H9 (cell line): Measurements from ENCODE around the gene FMO3. TPM values are rescaled to one million over a fixed set of nuclear protein-coding genes. Genes with fewer than 3 reads are reported as not detected.

Experiments used
- DNase-seq: peaks from one replicate; pipeline ENCODE4 v3.0.0-alpha.2; 2017
- H2AFZ ChIP-seq: one replicate; pipeline ENCODE4 v1.6.1; 2013; ENCODE audit warnings: mild to moderate bottlenecking, low read length, control low read depth, moderate library complexity
- H2AK5ac ChIP-seq: 2 replicates; pipeline ENCODE4 v1.6.1; 2013; ENCODE audit warnings: low read length, control low read depth, mixed read lengths; ENCODE audit not compliant: insufficient read length
- H2BK120ac ChIP-seq: one replicate; pipeline ENCODE4 v1.6.1; 2013; ENCODE audit warnings: low read depth, mild to moderate bottlenecking, low read length, control low read depth, inconsistent platforms; ENCODE audit not compliant: poor library complexity, severe bottlenecking
- H2BK12ac ChIP-seq: 2 replicates; pipeline ENCODE4 v1.6.1; 2013; ENCODE audit warnings: low read length, control low read depth, mixed read lengths, low read depth; ENCODE audit not compliant: insufficient read length
- H2BK15ac ChIP-seq: 2 replicates; pipeline ENCODE4 v1.6.1; 2013; ENCODE audit warnings: low read depth, low read length, control low read depth
- H2BK20ac ChIP-seq: one replicate; pipeline ENCODE4 v1.6.1; 2013; ENCODE audit warnings: low read depth, mild to moderate bottlenecking, low read length, control low read depth, inconsistent platforms; ENCODE audit not compliant: poor library complexity, severe bottlenecking
- H2BK5ac ChIP-seq: 2 replicates; pipeline ENCODE4 v1.6.1; 2013; ENCODE audit warnings: low read length, control low read depth, mixed read lengths; ENCODE audit not compliant: insufficient read length
- H3K14ac ChIP-seq: 2 replicates; pipeline ENCODE4 v1.6.1; 2013; ENCODE audit warnings: low read length, control low read depth; ENCODE audit not compliant: insufficient read depth
- H3K18ac ChIP-seq: 2 replicates; pipeline ENCODE4 v1.6.1; 2013; ENCODE audit warnings: low read depth, mild to moderate bottlenecking, mixed read lengths, low read length, control low read depth; ENCODE audit not compliant: insufficient read length
- H3K23ac ChIP-seq: 2 replicates; pipeline ENCODE4 v1.6.1; 2013; ENCODE audit warnings: low read length, control low read depth, mixed read lengths, low read depth; ENCODE audit not compliant: insufficient read length
- H3K23me2 ChIP-seq: 2 replicates; pipeline ENCODE4 v1.6.1; 2013; ENCODE audit warnings: low read depth, mild to moderate bottlenecking, mixed read lengths, low read length, control low read depth; ENCODE audit not compliant: insufficient read length, poor library complexity, severe bottlenecking
- H3K27ac ChIP-seq: 2 replicates; pipeline ENCODE4 v1.5.1; 2013; ENCODE audit warnings: low read length, control low read depth, mixed read lengths, low read depth; ENCODE audit not compliant: insufficient read length
- H3K27me3 ChIP-seq: 2 replicates; pipeline ENCODE4 v1.6.1; 2013; ENCODE audit warnings: low read length, control low read depth, inconsistent platforms; ENCODE audit not compliant: insufficient read depth
- H3K4ac ChIP-seq: 2 replicates; pipeline ENCODE4 v1.6.1; 2013; ENCODE audit warnings: low read depth, mild to moderate bottlenecking, control low read depth, inconsistent platforms, low read length, moderate library complexity
- H3K4me1 ChIP-seq: 2 replicates; pipeline ENCODE4 v1.6.1; 2013; ENCODE audit warnings: low read length, control low read depth, inconsistent platforms; ENCODE audit not compliant: insufficient read depth
- H3K4me2 ChIP-seq: 2 replicates; pipeline ENCODE4 v1.6.1; 2013; ENCODE audit warnings: low read length, control low read depth, mixed read lengths; ENCODE audit not compliant: insufficient read length, insufficient read depth
- H3K56ac ChIP-seq: 2 replicates; pipeline ENCODE4 v1.6.1; 2013; ENCODE audit warnings: low read depth, mild to moderate bottlenecking, mixed read lengths, low read length, control low read depth; ENCODE audit not compliant: insufficient read length
- H3K79me1 ChIP-seq: 2 replicates; pipeline ENCODE4 v1.6.1; 2013; ENCODE audit warnings: low read depth, mild to moderate bottlenecking, moderate library complexity, low read length, control low read depth, inconsistent platforms; ENCODE audit not compliant: insufficient read depth, poor library complexity, severe bottlenecking
- H3K79me2 ChIP-seq: 2 replicates; pipeline ENCODE4 v1.6.1; 2013; ENCODE audit warnings: low read length, control low read depth, inconsistent platforms; ENCODE audit not compliant: insufficient read depth
- H3K9ac ChIP-seq: 2 replicates; pipeline ENCODE4 v1.6.1; 2013; ENCODE audit warnings: low read length, control low read depth, mixed read lengths; ENCODE audit not compliant: insufficient read length; ENCODE audit errors: extremely low read depth
- H3K9me3 ChIP-seq: one replicate; pipeline ENCODE4 v1.6.1; 2013; ENCODE audit warnings: low read depth, low read length, inconsistent platforms; ENCODE audit not compliant: control insufficient read depth
- H3T11ph ChIP-seq: one replicate; pipeline ENCODE4 v1.6.1; 2013; ENCODE audit warnings: mild to moderate bottlenecking, low read length, control low read depth, inconsistent platforms
- H4K20me1 ChIP-seq: one replicate; pipeline ENCODE4 v1.6.1; 2013; ENCODE audit not compliant: control insufficient read depth, insufficient read length, insufficient read depth
- H4K5ac ChIP-seq: 2 replicates; pipeline ENCODE4 v1.6.1; 2013; ENCODE audit warnings: low read depth, mild to moderate bottlenecking, mixed read lengths, low read length, control low read depth; ENCODE audit not compliant: insufficient read length
- H4K8ac ChIP-seq: replicated peaks from 2 replicates; pipeline ENCODE4 v1.6.1; 2013; ENCODE audit warnings: low read length, control low read depth, mixed read lengths, low read depth; ENCODE audit not compliant: insufficient read length
- H4K91ac ChIP-seq: 2 replicates; pipeline ENCODE4 v1.6.1; 2013; ENCODE audit warnings: low read depth, mild to moderate bottlenecking, moderate library complexity, mixed read lengths, low read length, control low read depth; ENCODE audit not compliant: insufficient read length
- H3K27ac Mint-ChIP-seq, 3 experiments: 2 replicates in 2 of 3; 3 replicates in 1 of 3; pipeline ENCODE4 v1.8.0; 2020 to 2021; ENCODE audit warnings: mixed read lengths in 3 of 3, mild to moderate bottlenecking in 1 of 3, moderate library complexity in 1 of 3
- H3K27me3 Mint-ChIP-seq: 2 replicates; pipeline ENCODE4 v1.8.0; 2021; ENCODE audit warnings: low read depth, mild to moderate bottlenecking, moderate library complexity, mixed read lengths
- H3K36me3 Mint-ChIP-seq, 3 experiments: 2 replicates in 2 of 3; 3 replicates in 1 of 3; pipeline ENCODE4 v1.8.0; 2020 to 2021; ENCODE audit warnings: low read depth in 3 of 3, mixed read lengths in 3 of 3; ENCODE audit not compliant: insufficient read depth in 1 of 3
- H3K4me1 Mint-ChIP-seq, 2 experiments: 2 replicates each; pipeline ENCODE4 v1.8.0; 2020; ENCODE audit warnings: mixed read lengths in 2 of 2
- H3K4me3 Mint-ChIP-seq, 2 experiments: 2 replicates in 1 of 2; 3 replicates in 1 of 2; pipeline ENCODE4 v1.8.0; 2020 to 2021; ENCODE audit warnings: mild to moderate bottlenecking in 2 of 2, mixed read lengths in 2 of 2, moderate library complexity in 1 of 2
- H3K9me3 Mint-ChIP-seq, 2 experiments: 2 replicates in 1 of 2; 3 replicates in 1 of 2; pipeline ENCODE4 v1.8.0; 2020; ENCODE audit warnings: mild to moderate bottlenecking in 2 of 2, mixed read lengths in 2 of 2, moderate library complexity in 1 of 2
- CTCF ChIP-seq: fragments of 200-600 bp; sonication (generic); conservative IDR thresholded peaks from 3 replicates; pipeline ENCODE4 v1.8.0; 2021; ENCODE audit warnings: antibody characterized with exemption, mild to moderate bottlenecking
- WGBS: extraction: QIAGEN DNeasy Blood & Tissue Kit; methylation state at CpG from one replicate; pipeline ENCODE4 v1.1.7; 2013; ENCODE audit warnings: missing lambda C conversion rate, low lambda C conversion rate, mixed read lengths; ENCODE audit not compliant: insufficient read length; ENCODE audit errors: extremely low coverage; 5-methylcytosine and 5-hydroxymethylcytosine counted together
- total RNA-seq: library from RNA; stranded (reverse); gene quantifications from 2 replicates; pipeline ENCODE4 v1.2.1, GENCODE V29; 2021

Gene FMO3
- total RNA-seq, 1 experiment from 2014 or later = not detected

- DNase-seq = no peak
- no peak overlapping the region for H3K9ac ChIP-seq
- H4K91ac ChIP-seq = no peak overlapping the region
- H4K20me1 ChIP-seq = no peaks in the 10 kb centered on the region
- H3K79me2 ChIP-seq = no peaks in the 10 kb centered on the region
- H2BK20ac ChIP-seq = no peak overlapping the region
- H3K4me1 Mint-ChIP-seq = peaks cover 10 to 12% of the 10 kb centered on the region in 2 experiments
- no peak overlapping the region for H3K56ac ChIP-seq
- no peak overlapping the region for H2BK12ac ChIP-seq
- no peak overlapping the region for H3K23ac ChIP-seq
- no peak overlapping the region for H2AK5ac ChIP-seq
- H2AFZ ChIP-seq = no peak overlapping the region
- H3K4me3 Mint-ChIP-seq = no peak overlapping the region
- TF ChIP-seq CTCF = peak; percentile 31; the same call in 1 of the 3 replicates
- no peaks in the 10 kb centered on the region for H3K36me3 Mint-ChIP-seq
- H2BK5ac ChIP-seq = no peak overlapping the region
- no peak overlapping the region for H3K4me2 ChIP-seq
- H3K14ac ChIP-seq = no peak overlapping the region
- H3K4me1 ChIP-seq = no peaks in the 10 kb centered on the region; the same call in 1 of the 2 replicates
- no peak overlapping the region for H3K27ac ChIP-seq
- no peak overlapping the region for H3K18ac ChIP-seq
- no peaks in the 10 kb centered on the region for H3K27me3 Mint-ChIP-seq
- H3K23me2 ChIP-seq = no peaks in the 10 kb centered on the region
- WGBS = no CpG with 5 or more reads among the region's 8 CpGs
- no peak overlapping the region for H2BK120ac ChIP-seq
- H3K4ac ChIP-seq = no peak overlapping the region
- no peak overlapping the region for H3K27ac Mint-ChIP-seq
- no peak overlapping the region for H2BK15ac ChIP-seq
- H3T11ph ChIP-seq = no peak overlapping the region
- no peaks in the 10 kb centered on the region for H3K9me3 ChIP-seq
- no peak overlapping the region for H4K5ac ChIP-seq
- H3K27me3 ChIP-seq = no peaks in the 10 kb centered on the region
- H4K8ac ChIP-seq = no peak overlapping the region
- H3K9me3 Mint-ChIP-seq = no peaks in the 10 kb centered on the region
- no peaks in the 10 kb centered on the region for H3K79me1 ChIP-seq
These were observed 17.3 kb downstream of the FMO3 start for GRCh38 chr1:171107969-171108368.
